GM11168 (cell line): Measurements from ENCODE around the gene LPCAT1.
"Not testable (repeated sequence)": the region's sequence is repeated elsewhere in the genome, so short reads cannot be mapped to it uniquely, and the experiment has no call there.

Experiments used
- in situ Hi-C: fragments of 300-500 bp; cut with MboI; formaldehyde crosslinking; loops from one replicate; pipeline ENCODE4 v1.12.0; 2022; ENCODE audit warnings: low sequenced_read_pairs; ENCODE audit not compliant: unreplicated experiment

Gene LPCAT1

GRCh38 chr5:1483856-1484729, 39.7 kb downstream of the LPCAT1 start:
- in situ Hi-C loops: loop anchor here (10.0 kb wide), 1 partner anchor 161 kb away; no protein-coding TSS in a partner anchor

- in situ Hi-C loops: loop anchor here (10.0 kb wide), 1 partner anchor 162 kb away; no protein-coding TSS in a partner anchor
These were observed 40.7 kb downstream of the LPCAT1 start for GRCh38 chr5:1483064-1483463.

- in situ Hi-C loops: loop anchor here (10.0 kb wide), 1 partner anchor 163 kb away; no protein-coding TSS in a partner anchor
These were observed 41.8 kb downstream of the LPCAT1 start for GRCh38 chr5:1481959-1482331.

- in situ Hi-C loops: loop anchor here (10.0 kb wide), 1 partner anchor 163 kb away; no protein-coding TSS in a partner anchor
These were observed 42.3 kb downstream of the LPCAT1 start for GRCh38 chr5:1481266-1481958.

GRCh38 chr5:1480806-1481205, 43.0 kb downstream of the LPCAT1 start:
- in situ Hi-C loops: loop anchor here (10.0 kb wide), 1 partner anchor 164 kb away; no protein-coding TSS in a partner anchor

GRCh38 chr5:1480217-1480616, 43.5 kb downstream of the LPCAT1 start:
- in situ Hi-C loops: loop anchor here (10.0 kb wide), 1 partner anchor 165 kb away; no protein-coding TSS in a partner anchor

- in situ Hi-C loops: loop anchor here (10.0 kb wide), 1 partner anchor 165 kb away; no protein-coding TSS in a partner anchor
These were observed 44.1 kb downstream of the LPCAT1 start for GRCh38 chr5:1479581-1480188.

- in situ Hi-C loops: no loop called here
These were observed 44.7 kb downstream of the LPCAT1 start for GRCh38 chr5:1479066-1479465.

GRCh38 chr5:1478271-1479035, 45.3 kb downstream of the LPCAT1 start:
- in situ Hi-C loops: no loop called here

GRCh38 chr5:1477341-1477740, 46.4 kb downstream of the LPCAT1 start:
- in situ Hi-C loops: no loop called here

GRCh38 chr5:1476967-1477310, 46.8 kb downstream of the LPCAT1 start:
- in situ Hi-C loops: no loop called here

GRCh38 chr5:1476181-1476966, 47.4 kb downstream of the LPCAT1 start:
- in situ Hi-C loops: no loop called here

- in situ Hi-C loops: not testable (repeated sequence)
These were observed 48.2 kb downstream of the LPCAT1 start for GRCh38 chr5:1475544-1475900.

- in situ Hi-C loops: no loop called here
These were observed 48.8 kb downstream of the LPCAT1 start for GRCh38 chr5:1474866-1475543.

GRCh38 chr5:1474183-1474839, 49.4 kb downstream of the LPCAT1 start:
- in situ Hi-C loops: no loop called here

GRCh38 chr5:1473746-1474145, 50.0 kb downstream of the LPCAT1 start:
- in situ Hi-C loops: no loop called here

GRCh38 chr5:1472964-1473628, 50.7 kb downstream of the LPCAT1 start:
- in situ Hi-C loops: no loop called here
